CD4-positive, CD25-positive, alpha-beta regulatory T cell (primary cell): ENCODE measurements around the gene SEC14L2. TPM values are rescaled to one million over a fixed set of nuclear protein-coding genes. Genes with fewer than 3 reads are reported as not detected.
A peak's percentile ranks its signal among the peaks of the same experiment; 100 is the strongest.

Experiments
- ATAC-seq, 2 donors: fragments of 150-1000 bp; cut with Tn5 transposase; one replicate each; pipeline ENCODE4 v1.10.0; 2021; ENCODE audit warnings: low read depth in 2 of 2, moderate number of reproducible peaks in 2 of 2, moderate library complexity in 1 of 2
- DNase-seq, 3 donors: peaks; one replicate each; pipeline versions ENCODE4 v3.0.0 to v3.0.0-alpha.2; 2012 to 2022; ENCODE audit warnings: mixed read lengths in 1 of 3
- H3K27ac ChIP-seq: one replicate; pipeline ENCODE4 v1.7.0; 2013; ENCODE audit warnings: mild to moderate bottlenecking, low read length; ENCODE audit not compliant: insufficient read depth, poor library complexity, severe bottlenecking
- H3K27me3 ChIP-seq: one replicate; pipeline ENCODE4 v1.7.0; 2013; ENCODE audit warnings: low read length; ENCODE audit not compliant: control insufficient read depth, insufficient read depth
- H3K36me3 ChIP-seq: one replicate; pipeline ENCODE4 v1.7.0; 2013; ENCODE audit warnings: mild to moderate bottlenecking, low read length, moderate library complexity; ENCODE audit not compliant: control insufficient read depth, insufficient read depth
- H3K4me1 ChIP-seq: 2 replicates; pipeline ENCODE4 v1.7.0; 2013; ENCODE audit warnings: mild to moderate bottlenecking, low read length; ENCODE audit not compliant: insufficient read depth, control insufficient read depth, poor library complexity, severe bottlenecking
- H3K4me3 ChIP-seq: one replicate; pipeline ENCODE4 v1.7.0; 2013; ENCODE audit warnings: low read depth, mild to moderate bottlenecking, low read length, moderate library complexity
- H3K9me3 ChIP-seq, 2 experiments: 1 replicate in 1 of 2; 2 replicates in 1 of 2; pipeline ENCODE4 v1.7.0; 2013; ENCODE audit warnings: low read length in 2 of 2, mild to moderate bottlenecking in 1 of 2, moderate library complexity in 1 of 2; ENCODE audit not compliant: control insufficient read depth in 2 of 2
- H3K27ac Mint-ChIP-seq, 3 donors: one replicate each; pipeline ENCODE4 v1.8.0; 2020 to 2022; ENCODE audit warnings: mild to moderate bottlenecking in 3 of 3, mixed read lengths in 3 of 3, moderate library complexity in 2 of 3
- H3K27me3 Mint-ChIP-seq: one replicate; pipeline ENCODE4 v1.8.0; 2022; ENCODE audit warnings: mild to moderate bottlenecking, mixed read lengths
- H3K36me3 Mint-ChIP-seq: one replicate; pipeline ENCODE4 v1.8.0; 2020; ENCODE audit warnings: mixed read lengths
- H3K4me1 Mint-ChIP-seq, 4 donors: one replicate each; pipeline ENCODE4 v1.8.0; 2020 to 2022; ENCODE audit warnings: mixed read lengths in 4 of 4, mild to moderate bottlenecking in 1 of 4
- H3K4me3 Mint-ChIP-seq, 4 donors: one replicate each; pipeline ENCODE4 v1.8.0; 2020 to 2022; ENCODE audit warnings: mild to moderate bottlenecking in 4 of 4, mixed read lengths in 4 of 4, moderate library complexity in 3 of 4
- H3K9me3 Mint-ChIP-seq, 7 donors: one replicate each; pipeline ENCODE4 v1.8.0; 2020 to 2022; ENCODE audit warnings: mixed read lengths in 7 of 7, mild to moderate bottlenecking in 3 of 7, moderate library complexity in 2 of 7
- polyA plus RNA-seq, 4 donors: library from polyadenylated mRNA; unstranded; fragments of 300-500 nt; fragmentation: Illumina TruSeq; gene quantifications; one replicate each; pipeline ENCODE4 v1.2.3, GENCODE V29; 2021
- total RNA-seq: library from RNA; stranded (reverse); gene quantifications from one replicate; pipeline ENCODE4 v1.2.3, GENCODE V29; 2022

Gene SEC14L2
- total and polyA plus RNA-seq, 5 donors from 2014 or later, result 3.1 to 69.0 (median 4.2) TPM

DNA sequence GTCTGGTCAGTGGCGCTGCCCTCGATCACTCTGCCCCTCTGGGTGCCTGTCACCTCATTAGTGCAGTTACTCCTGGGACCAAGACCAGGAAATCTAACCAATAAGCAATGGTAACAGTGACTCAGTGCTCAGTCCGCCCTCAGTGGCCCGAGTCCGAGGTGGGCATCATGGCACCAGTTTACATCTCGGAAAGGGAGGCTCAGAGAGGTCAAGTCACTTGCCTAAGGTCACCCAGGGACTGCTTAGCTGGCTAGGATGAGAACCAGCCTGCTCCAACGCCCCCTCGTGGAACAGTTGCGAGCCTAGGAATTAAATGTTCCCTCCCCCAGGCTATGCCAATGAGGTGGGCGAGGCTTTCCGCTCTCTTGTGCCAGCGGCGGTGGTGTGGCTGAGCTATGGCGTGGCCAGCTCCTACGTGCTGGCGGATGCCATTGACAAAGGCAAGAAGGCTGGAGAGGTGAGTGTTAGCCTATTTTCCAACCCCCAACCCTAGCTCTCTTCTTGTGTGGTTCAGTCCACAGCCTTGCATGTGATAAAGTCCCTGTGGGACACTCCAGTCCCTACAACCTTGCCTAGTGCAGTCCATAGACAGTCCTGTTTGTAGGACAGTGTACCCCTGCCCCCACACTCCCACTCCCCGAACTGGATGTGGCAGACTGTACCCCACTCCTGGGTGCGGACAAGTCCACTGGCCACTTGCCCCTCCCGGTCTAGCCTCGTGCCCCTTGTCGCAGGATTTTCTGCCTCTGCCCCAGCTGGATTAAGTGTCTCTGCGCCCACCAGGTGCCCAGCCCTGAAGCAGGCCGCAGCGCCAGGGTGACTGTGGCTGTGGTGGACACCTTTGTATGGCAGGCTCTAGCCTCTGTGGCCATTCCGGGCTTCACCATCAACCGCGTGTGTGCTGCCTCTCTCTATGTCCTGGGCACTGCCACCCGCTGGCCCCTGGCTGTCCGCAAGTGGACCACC lies 29.9 kb downstream of the SEC14L2 start:
- H3K4me3 ChIP-seq, result peak overlapping the region; percentile 83
- H3K4me1 ChIP-seq, result peaks cover 46% of the 10 kb centered on the region
- peak; percentile 26 to 35 for ATAC-seq
- H3K9me3 ChIP-seq, result no peaks in the 10 kb centered on the region
- no peaks in the 10 kb centered on the region for H3K27me3 Mint-ChIP-seq
- H3K36me3 ChIP-seq, result peaks cover 7% of the 10 kb centered on the region
- H3K4me1 Mint-ChIP-seq, result peaks cover 11 to 60% (median 34%) of the 10 kb centered on the region in 4 donors
- peak; percentile 78 to 89 (median 86) for DNase-seq
- peak overlapping the region; percentile 91 to 99 (median 98) for H3K27ac Mint-ChIP-seq
- H3K36me3 Mint-ChIP-seq, result peaks cover 8% of the 10 kb centered on the region
- no peaks in the 10 kb centered on the region for H3K9me3 Mint-ChIP-seq
- H3K27ac ChIP-seq, result peak overlapping the region; percentile 95
- peak overlapping the region; percentile 91 to 99 (median 95) for H3K4me3 Mint-ChIP-seq
- no peaks in the 10 kb centered on the region for H3K27me3 ChIP-seq

DNA sequence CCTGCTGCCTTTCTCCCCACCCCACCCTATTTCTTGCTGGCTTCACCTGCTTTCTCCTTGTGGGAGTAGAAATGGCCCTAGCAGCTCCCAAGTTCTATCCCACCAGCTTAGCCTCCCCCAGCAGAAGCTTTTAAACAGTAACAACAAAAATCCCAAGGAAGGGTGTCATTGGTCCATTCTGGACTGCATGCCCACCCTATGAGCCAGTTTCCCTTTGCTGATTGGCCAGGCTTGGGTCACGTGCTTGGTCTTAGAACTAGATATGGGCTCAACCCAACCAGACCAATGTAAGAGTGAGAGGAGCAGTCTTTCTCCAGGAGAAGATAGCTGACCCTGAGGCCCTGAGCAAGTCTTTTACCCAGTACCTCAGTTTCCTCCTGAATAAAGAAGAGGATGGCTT lies 31.1 kb downstream of the SEC14L2 start:
- Histone ChIP-seq H3K9me3 (no peaks in the 10 kb centered on the region), H3K4me1 (peaks cover 42% of the 10 kb centered on the region), H3K36me3 (peaks cover 7% of the 10 kb centered on the region), H3K27me3 (no peaks in the 10 kb centered on the region), H3K4me3 (no peak overlapping the region), H3K27ac (no peak overlapping the region)
- H3K27ac Mint-ChIP-seq, result peak overlapping the region in 2 of 3 donors; percentile 52 to 55
- peak overlapping the region in 1 of 4 donors; percentile 99 for H3K4me3 Mint-ChIP-seq
- no peaks in the 10 kb centered on the region for H3K27me3 Mint-ChIP-seq
- H3K36me3 Mint-ChIP-seq, result peaks cover 4% of the 10 kb centered on the region
- DNase-seq, result no peak
- no peak for ATAC-seq
- peaks cover 5 to 48% (median 24%) of the 10 kb centered on the region in 4 donors for H3K4me1 Mint-ChIP-seq
- H3K9me3 Mint-ChIP-seq, result no peaks in the 10 kb centered on the region

GRCh38 chr22:30429887-30430286 lies 33.1 kb downstream of the SEC14L2 start:
- Histone ChIP-seq H3K36me3 (peaks cover 7% of the 10 kb centered on the region), H3K27ac (no peak overlapping the region), H3K4me1 (peaks cover 24% of the 10 kb centered on the region), H3K27me3 (no peaks in the 10 kb centered on the region), H3K9me3 (peaks cover 0 to under 1% of the 10 kb centered on the region in 2 experiments), H3K4me3 (no peak overlapping the region)
- ATAC-seq (no peak), DNase-seq (no peak)
- peaks cover 6 to 36% (median 15%) of the 10 kb centered on the region in 4 donors for H3K4me1 Mint-ChIP-seq
- peaks cover 0 to 4% (median 0%) of the 10 kb centered on the region in 7 donors for H3K9me3 Mint-ChIP-seq
- peak overlapping the region in 1 of 4 donors; percentile 1 for H3K4me3 Mint-ChIP-seq
- peak overlapping the region in 2 of 3 donors; percentile 65 to 70 for H3K27ac Mint-ChIP-seq
- peaks cover 4% of the 10 kb centered on the region for H3K36me3 Mint-ChIP-seq
- no peaks in the 10 kb centered on the region for H3K27me3 Mint-ChIP-seq

- Mint-ChIP-seq H3K4me1 (peaks cover 13 to 38% (median 18%) of the 10 kb centered on the region in 4 donors), H3K4me3 (no peak overlapping the region), H3K27me3 (peaks cover 8% of the 10 kb centered on the region), H3K9me3 (peaks cover 0 to 11% (median 3%) of the 10 kb centered on the region in 7 donors), H3K36me3 (peaks cover 7% of the 10 kb centered on the region), H3K27ac (peak overlapping the region in 1 of 3 donors; percentile 40)
- H3K27me3 ChIP-seq, result no peaks in the 10 kb centered on the region
- H3K4me1 ChIP-seq, result peaks cover 19% of the 10 kb centered on the region
- H3K27ac ChIP-seq, result no peak overlapping the region
- ATAC-seq (no peak), DNase-seq (no peak)
- no peak overlapping the region for H3K4me3 ChIP-seq
- peaks cover 7% of the 10 kb centered on the region for H3K36me3 ChIP-seq
- H3K9me3 ChIP-seq, result peaks cover 0 to 5% of the 10 kb centered on the region in 2 experiments
Measured at GRCh38 chr22:30430933-30431332, 34.1 kb downstream of the SEC14L2 start.

DNA sequence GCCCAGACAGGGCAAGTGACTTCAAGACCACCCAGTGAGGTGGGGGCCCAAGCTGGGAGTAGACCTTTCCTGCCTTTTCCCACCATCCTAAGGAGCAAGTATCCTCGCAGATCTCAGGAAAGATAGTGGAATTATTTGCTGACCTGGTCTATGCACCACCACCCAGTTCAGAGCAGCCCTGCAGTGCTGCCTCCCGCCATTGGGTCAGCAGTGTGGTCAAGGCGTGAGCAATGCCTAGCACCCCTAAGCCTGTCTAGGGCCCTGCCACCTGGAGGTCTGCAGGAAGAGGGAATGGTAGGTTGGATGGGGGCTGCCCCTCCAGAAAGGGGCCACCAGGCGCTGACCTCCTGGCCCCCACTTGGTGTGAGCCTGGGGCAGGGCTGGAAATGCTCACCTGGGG lies 35.3 kb downstream of the SEC14L2 start:
- Mint-ChIP-seq H3K4me3 (no peak overlapping the region), H3K9me3 (peaks cover 0 to 15% (median 5%) of the 10 kb centered on the region in 7 donors), H3K36me3 (peaks cover 7% of the 10 kb centered on the region), H3K27me3 (peaks cover 8% of the 10 kb centered on the region), H3K4me1 (peaks cover 7 to 30% (median 12%) of the 10 kb centered on the region in 4 donors), H3K27ac (no peak overlapping the region)
- H3K27me3 ChIP-seq, result no peaks in the 10 kb centered on the region
- no peak overlapping the region for H3K27ac ChIP-seq
- DNase-seq (no peak), ATAC-seq (no peak)
- peaks cover 12% of the 10 kb centered on the region for H3K4me1 ChIP-seq
- H3K9me3 ChIP-seq, result peaks cover 2 to 11% of the 10 kb centered on the region in 2 experiments
- no peak overlapping the region for H3K4me3 ChIP-seq
- peaks cover 7% of the 10 kb centered on the region for H3K36me3 ChIP-seq

DNA sequence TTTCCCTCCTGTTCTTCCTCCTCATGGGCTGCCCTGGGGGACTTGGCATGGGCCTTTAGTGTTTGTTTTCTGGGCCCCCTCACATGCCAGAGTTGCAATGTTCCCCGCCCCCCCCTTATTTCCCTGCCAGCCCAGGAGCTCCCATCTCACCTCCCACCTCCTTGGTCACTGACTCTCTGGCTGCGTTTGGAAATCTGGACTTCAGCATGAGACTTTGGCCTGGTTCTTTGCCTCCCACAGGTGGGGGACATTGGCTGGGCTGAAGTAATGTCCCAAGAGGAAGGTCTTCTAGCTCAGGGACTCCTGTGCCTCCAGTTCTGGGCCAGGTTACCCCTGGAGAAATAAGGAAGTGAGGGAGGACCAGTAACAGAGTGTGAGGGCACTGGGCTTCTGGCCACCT lies 35.7 kb downstream of the SEC14L2 start:
- ATAC-seq, result no peak
- Mint-ChIP-seq H3K27me3 (peaks cover 9% of the 10 kb centered on the region), H3K27ac (peak overlapping the region in 2 of 3 donors; percentile 80 to 83), H3K9me3 (peaks cover 0 to 16% (median 5%) of the 10 kb centered on the region in 7 donors), H3K36me3 (peaks cover 7% of the 10 kb centered on the region), H3K4me3 (peak overlapping the region in 1 of 4 donors; percentile 4), H3K4me1 (peaks cover 7 to 26% (median 11%) of the 10 kb centered on the region in 4 donors)
- no peak for DNase-seq
- peaks cover 2 to 11% of the 10 kb centered on the region in 2 experiments for H3K9me3 ChIP-seq
- H3K27me3 ChIP-seq, result no peaks in the 10 kb centered on the region
- peaks cover 10% of the 10 kb centered on the region for H3K4me1 ChIP-seq
- H3K27ac ChIP-seq, result no peak overlapping the region
- peaks cover 7% of the 10 kb centered on the region for H3K36me3 ChIP-seq
- H3K4me3 ChIP-seq, result no peak overlapping the region

GRCh38 chr22:30433227-30433626 lies 36.4 kb downstream of the SEC14L2 start:
- Mint-ChIP-seq H3K27ac (peak overlapping the region; percentile 38 to 83 (median 80)), H3K27me3 (peaks cover 16% of the 10 kb centered on the region), H3K4me1 (peaks cover 7 to 22% (median 10%) of the 10 kb centered on the region in 4 donors), H3K4me3 (no peak overlapping the region), H3K36me3 (peaks cover 7% of the 10 kb centered on the region), H3K9me3 (peaks cover 0 to 16% (median 5%) of the 10 kb centered on the region in 7 donors)
- DNase-seq, result no peak
- Histone ChIP-seq H3K27ac (no peak overlapping the region), H3K4me1 (peaks cover 10% of the 10 kb centered on the region), H3K9me3 (peaks cover 2 to 11% of the 10 kb centered on the region in 2 experiments), H3K27me3 (peaks cover 4% of the 10 kb centered on the region), H3K36me3 (peaks cover 6% of the 10 kb centered on the region), H3K4me3 (no peak overlapping the region)
- ATAC-seq, result no peak
